GM18873 (cell line): ENCODE data around the gene SSBP2.
A peak's percentile ranks its signal among the peaks of the same experiment; 100 is the strongest.
"Not testable (repeated sequence)": the region's sequence is repeated elsewhere in the genome, so short reads cannot be mapped to it uniquely, and the experiment has no call there.

ENCODE experiments used
- ATAC-seq: cut with Tn5 transposase; IDR thresholded peaks from one replicate; pipeline ENCODE4 v1.9.1; 2021; ENCODE audit warnings: mild to moderate bottlenecking, moderate library complexity, moderate number of reproducible peaks; ENCODE audit not compliant: unreplicated experiment, low FRiP score

Gene SSBP2

GRCh38 chr5:81607693-81608092, 143.2 kb downstream of the SSBP2 start:
- no peak for ATAC-seq

DNA sequence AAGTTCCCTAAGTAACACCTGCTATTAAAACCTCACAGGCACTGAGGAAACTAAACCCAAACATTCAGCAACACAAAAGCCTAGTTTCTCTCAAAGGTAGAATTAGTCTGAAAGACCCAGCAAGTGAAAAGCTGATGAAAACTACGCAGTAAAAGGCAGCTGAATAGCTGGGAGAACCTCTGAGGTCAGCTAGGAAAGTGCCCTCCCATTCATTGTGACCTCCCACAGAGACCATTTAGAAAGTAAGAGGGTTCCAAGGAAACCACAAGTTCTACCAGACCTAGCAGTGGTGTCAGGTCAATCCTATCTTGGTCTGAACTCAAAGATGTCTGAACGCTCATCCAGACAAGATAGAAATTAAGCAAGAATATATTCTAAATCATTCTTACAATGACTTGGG, 144.7 kb downstream of the SSBP2 start:
- ATAC-seq: no peak

DNA sequence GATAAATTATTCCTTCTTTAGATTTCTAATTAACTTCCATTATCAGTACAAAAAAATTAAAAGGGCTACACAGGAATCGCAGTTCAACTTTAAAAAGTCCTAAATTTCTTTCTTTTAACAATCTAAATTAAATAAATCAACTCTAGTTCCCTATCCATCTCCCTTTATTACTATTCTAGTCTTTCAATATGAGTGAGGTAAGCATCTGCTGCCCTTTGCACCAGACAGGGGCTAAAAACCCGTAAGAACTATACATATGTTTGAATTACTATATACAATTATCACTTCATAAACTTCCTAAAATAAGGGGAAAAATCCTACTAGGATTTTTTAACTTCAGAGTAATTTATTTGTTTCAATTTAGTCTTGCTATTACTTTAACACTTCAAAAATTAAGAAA, 145.6 kb downstream of the SSBP2 start:
- no peak for ATAC-seq

DNA sequence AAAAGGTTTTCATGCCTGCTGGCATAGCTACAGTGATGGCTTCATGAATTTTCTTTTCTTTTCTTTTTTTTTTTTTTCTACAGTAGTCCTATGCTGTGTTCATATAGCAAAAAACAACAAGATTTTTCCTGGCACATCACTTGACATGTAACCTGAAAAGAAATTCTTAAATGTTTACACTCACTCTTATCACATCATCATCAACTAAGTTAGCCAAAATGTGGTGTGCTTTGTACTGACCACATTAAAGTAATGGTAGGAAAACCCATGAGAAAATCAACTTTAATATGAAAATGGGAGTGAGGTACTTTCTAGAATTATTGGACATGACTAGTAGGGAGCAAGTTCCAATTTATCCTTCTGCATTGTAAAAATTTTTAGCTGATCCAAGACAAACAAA, 146.7 kb downstream of the SSBP2 start:
- no peak for ATAC-seq

GRCh38 chr5:81601919-81602318, 149.0 kb downstream of the SSBP2 start:
- no peak for ATAC-seq

DNA sequence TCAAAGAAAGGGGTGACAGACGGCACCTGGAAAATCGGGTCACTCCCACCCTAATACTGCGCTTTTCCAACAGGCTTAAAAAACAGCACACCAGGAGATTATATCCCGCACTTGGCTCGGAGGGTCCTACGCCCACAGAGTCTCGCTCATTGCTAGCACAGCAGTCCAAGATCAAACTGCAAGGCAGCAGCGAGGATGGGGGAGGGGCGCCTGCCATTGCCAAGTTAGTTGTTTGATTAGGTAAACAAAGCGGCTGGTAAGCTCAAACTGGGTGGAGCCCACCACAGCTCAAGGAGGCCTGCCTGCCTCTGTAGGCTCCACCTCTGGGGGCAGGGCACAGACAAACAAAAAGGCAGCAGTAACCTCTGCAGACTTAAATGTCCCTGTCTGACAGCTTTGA, 158.8 kb downstream of the SSBP2 start:
- ATAC-seq: not testable (repeated sequence)

GRCh38 chr5:81590498-81591384, 160.2 kb downstream of the SSBP2 start:
- ATAC-seq: no peak

GRCh38 chr5:81579262-81579924, 171.5 kb downstream of the SSBP2 start:
- peak; percentile 72 for ATAC-seq

GRCh38 chr5:81577091-81577490, 173.8 kb downstream of the SSBP2 start:
- no peak for ATAC-seq

- ATAC-seq: no peak
Measured at GRCh38 chr5:81575924-81576323, 175.0 kb downstream of the SSBP2 start.

GRCh38 chr5:81572201-81572600, 178.7 kb downstream of the SSBP2 start:
- ATAC-seq: no peak

DNA sequence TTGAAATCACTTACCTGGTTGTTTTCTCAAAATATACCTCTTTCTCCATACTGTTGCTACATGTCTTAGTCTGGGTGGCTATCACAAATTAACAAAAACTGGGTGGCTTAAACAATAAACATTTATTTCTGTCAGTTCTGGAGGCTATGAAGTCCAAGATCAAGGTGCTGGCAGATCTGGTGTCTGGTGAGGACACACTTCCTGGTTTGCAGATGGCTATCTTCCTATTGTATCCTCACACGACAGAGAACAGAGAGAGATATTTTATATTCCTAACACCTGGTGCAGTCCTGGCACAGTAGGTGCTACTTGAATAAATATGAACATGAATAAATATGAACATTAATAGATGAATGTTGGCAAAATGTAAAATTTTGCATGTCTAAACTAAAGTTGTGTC, 192.7 kb downstream of the SSBP2 start:
- ATAC-seq: no peak

GRCh38 chr5:81556809-81557208, 194.1 kb downstream of the SSBP2 start:
- no peak for ATAC-seq

GRCh38 chr5:81555865-81556264, 195.0 kb downstream of the SSBP2 start:
- no peak for ATAC-seq

- no peak for ATAC-seq
Measured at GRCh38 chr5:81554647-81555046, 196.2 kb downstream of the SSBP2 start.

DNA sequence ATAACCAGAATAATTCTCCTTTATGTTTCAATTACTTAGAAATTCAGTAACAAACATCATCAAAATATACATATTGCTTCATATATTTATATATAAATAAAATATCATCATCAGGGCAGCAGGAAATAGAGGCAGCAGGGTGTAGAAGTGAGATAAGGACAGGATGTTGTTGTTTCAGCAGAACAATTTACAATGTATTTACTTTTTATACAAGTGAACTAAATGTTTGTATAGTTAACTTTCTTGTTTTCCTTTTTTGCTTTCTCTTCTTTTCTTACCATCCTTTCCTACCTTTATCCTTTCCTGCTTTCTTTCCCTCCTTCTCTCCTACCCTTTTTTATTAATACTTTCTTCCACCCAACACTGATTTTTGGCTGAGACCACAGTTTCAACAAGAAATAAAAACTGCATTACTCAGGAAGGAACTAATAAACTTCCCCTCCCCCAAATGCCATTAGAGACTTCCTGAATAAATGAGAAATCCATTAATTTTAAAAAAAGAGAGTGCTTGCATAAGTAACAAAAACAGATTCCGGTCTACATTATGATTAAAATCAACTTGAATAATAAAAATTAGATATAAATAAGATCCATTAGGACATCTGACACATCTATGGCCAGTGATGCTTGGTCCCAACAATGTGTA, 197.2 kb downstream of the SSBP2 start:
- ATAC-seq: no peak

DNA sequence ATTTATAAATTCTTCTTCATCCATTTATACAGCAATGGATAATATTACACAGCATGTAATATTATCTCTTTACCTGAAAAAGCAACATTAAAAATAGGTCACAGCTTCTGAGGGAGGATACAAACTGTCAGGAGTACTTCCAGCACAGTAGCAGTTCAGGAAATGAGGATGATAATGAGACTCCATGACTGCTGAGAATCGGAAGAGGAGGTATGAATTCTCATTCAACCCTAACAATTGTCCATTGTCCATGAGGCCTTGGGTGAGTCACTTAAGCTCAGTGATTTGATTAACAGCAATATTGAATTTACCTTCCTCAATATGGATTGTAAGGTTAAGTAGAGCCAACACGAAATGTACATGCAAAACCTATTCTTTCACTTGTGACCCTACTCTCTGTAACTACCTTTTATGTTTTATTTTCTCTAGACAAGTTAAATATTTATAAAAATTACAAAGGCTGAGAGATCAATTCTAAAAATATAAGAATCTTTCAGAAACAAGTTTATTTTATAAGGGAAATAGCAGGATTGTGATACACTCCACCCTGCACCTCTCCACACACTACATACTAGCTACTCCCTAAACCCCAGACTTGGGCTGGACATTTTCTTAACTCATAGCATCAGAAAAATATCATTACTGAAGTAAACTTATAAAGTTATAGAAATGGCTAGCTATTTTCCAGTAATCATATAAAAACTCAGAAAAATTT, 197.9 kb downstream of the SSBP2 start:
- ATAC-seq: no peak

DNA sequence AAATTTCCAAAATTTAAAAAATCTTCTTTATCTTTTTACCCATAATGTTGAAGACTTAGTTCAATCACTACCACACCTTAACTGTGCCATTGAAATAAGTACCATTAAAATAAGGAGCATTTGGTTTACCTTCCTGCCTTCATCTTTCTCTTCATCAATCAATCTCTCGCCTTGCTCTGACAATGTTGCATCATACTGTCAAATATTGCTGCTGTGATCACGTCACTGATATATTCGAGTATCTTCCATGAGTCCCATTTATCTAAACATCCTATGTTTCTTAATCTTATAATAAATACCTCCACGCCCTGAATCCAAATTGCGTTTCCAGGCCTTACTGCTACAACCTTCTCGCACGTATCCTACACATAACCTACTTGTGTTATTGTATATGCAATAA, 201.8 kb downstream of the SSBP2 start:
- ATAC-seq: no peak

DNA sequence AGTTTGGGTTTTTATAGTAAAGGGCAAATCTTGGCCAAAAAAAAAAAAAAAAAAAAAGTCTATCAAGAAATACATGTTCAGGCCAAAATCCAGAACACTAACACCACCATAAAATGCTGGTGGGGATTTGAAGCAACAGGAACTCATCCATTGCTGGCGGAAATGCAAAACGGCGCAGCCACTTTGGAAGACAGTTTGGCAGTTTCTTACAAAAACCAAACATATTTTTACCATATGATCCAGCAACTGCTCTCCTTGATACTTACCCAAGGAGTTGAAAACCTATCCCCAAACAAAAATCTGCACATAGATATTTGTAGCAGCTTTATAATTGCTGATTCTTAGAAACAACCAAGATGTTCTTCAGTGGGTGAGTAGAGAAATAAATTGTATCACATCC, 203.9 kb downstream of the SSBP2 start:
- no peak for ATAC-seq

DNA sequence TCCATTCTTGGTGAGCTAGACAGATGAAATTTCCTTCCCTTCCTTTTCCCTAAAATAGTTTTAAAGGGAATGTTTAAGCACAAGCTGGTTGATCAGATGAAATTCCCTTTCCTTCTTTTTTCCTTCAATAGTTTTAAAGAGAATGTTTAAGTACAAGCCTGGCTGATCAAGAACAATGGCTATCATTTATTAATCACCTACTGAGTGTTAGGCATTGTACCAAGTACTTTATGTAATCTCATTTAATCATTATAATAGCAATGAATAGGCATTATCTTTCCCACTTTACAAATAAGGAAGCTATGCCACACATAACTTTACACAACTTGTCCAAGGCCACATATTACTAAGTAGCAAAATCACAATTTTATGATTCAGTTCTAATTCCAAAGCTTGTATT, 205.0 kb downstream of the SSBP2 start:
- no peak for ATAC-seq
